Transverse colon (tissue), 3 donors: Measurements from ENCODE around the gene NAA80.

Experiments
- EP300 ChIP-seq: sonication (generic); formaldehyde crosslinking; IDR thresholded peaks from one replicate; pipeline ENCODE4 v1.6.1; 2017; ENCODE audit warnings: antibody characterized with exemption, low read depth
- POLR2A ChIP-seq: fragments of 450-650 bp; IDR thresholded peaks from one replicate; pipeline ENCODE4 v1.6.1; 2016; ENCODE audit warnings: antibody characterized with exemption, mild to moderate bottlenecking, moderate library complexity
- TF ChIP-seq, protein P1 (sequence below), 5 experiments: fragments of 200-600 bp in 3 of 5; fragments of 450-650 bp in 2 of 5; sonication (generic) in 3 of 5; IDR thresholded peaks; 1 replicate in 2 of 5; 2 replicates in 3 of 5; pipeline ENCODE4 v1.5.1; 2016 to 2017; ENCODE audit warnings: antibody characterized with exemption in 5 of 5, inconsistent platforms in 3 of 5, mild to moderate bottlenecking in 2 of 5, moderate library complexity in 1 of 5

DNA sequence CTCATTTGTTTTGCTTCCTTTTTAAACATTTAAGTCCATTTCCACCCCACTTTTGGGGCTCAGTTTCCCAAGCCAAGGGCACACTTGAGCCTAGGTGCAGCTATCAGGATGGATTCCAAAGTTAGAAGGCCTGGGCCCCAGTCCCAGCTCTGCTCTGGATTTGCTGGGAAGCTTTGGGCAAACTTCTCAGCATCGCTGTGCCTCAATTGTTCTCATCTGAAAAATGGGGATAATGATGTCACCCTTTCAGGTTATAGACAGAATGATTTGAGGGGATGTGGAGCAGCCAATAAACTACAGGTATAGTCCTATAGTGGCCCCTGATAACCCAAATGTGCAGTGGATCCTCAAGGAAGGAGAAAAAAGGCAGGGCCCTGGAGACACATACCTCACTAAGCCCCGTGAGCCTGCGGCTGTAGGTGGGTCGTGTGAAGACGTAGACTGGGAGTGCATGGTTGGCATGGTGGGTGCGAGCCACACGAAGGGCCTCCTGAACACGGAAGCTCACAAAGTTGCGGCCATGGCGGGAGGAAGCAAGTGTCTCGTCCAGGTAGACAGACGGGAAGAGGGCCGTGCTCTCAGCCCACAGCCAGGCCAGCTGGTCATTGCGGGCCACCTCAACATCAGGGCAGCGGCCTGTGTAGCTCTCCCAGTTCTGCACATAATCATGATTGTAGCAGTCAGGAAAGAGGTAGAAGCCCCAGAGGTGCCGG, 20.1 kb upstream of the NAA80 start:
- TF ChIP-seq, protein P1, sequence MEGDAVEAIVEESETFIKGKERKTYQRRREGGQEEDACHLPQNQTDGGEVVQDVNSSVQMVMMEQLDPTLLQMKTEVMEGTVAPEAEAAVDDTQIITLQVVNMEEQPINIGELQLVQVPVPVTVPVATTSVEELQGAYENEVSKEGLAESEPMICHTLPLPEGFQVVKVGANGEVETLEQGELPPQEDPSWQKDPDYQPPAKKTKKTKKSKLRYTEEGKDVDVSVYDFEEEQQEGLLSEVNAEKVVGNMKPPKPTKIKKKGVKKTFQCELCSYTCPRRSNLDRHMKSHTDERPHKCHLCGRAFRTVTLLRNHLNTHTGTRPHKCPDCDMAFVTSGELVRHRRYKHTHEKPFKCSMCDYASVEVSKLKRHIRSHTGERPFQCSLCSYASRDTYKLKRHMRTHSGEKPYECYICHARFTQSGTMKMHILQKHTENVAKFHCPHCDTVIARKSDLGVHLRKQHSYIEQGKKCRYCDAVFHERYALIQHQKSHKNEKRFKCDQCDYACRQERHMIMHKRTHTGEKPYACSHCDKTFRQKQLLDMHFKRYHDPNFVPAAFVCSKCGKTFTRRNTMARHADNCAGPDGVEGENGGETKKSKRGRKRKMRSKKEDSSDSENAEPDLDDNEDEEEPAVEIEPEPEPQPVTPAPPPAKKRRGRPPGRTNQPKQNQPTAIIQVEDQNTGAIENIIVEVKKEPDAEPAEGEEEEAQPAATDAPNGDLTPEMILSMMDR (IDR thresholded peaks at IDR 0.05) = no peak
- TF ChIP-seq POLR2A (no peak), EP300 (no peak)
